NCI-H1105 (cell line): ENCODE measurements around the gene MYL5.
"Not testable (repeated sequence)": the region's sequence is repeated elsewhere in the genome, so short reads cannot be mapped to it uniquely, and the experiment has no call there.

ENCODE experiments used
- DNase-seq: peaks from one replicate; lab custom pipeline; 2025; lab: John Stamatoyannopoulos, UW

Gene MYL5

DNA sequence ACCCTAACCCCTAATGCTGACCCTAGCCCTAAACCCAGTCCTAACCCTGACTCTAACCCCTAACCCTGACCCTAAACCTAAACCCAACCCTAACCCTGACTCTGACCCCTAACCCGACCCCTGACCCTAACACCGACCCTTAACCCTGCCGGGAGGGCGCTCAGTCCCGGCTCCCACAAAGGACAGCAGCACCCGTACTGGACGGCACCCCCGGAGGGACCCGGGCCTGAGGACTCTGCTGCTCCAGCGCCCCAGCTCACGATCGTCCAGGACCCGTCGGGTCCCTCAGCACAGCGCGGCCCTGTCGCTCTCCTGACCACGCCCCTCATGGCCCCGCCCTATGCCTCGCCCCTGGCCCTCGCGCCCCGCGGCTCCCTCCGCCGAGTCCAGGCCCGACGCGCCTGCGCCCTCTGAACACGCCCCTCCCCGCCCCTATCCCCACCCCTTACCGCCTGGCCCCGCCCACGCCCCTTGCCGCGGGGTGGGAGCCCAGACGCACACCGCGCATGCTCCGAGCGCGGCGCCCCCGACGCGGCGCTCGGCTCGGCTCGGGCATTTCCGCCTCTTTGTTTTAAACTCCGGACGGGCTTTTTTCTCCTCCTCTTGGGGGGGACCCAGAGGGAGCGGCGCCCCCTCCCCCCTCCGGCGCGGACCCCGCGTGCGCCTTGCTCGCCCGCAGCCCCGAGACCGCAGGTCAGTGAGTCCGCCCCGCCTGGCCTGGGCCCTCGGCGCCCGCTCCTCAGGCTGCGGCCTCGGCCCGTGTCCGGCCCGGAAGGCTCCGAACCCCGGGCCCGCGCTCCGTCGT is 31.1 kb downstream of the MYL5 start, which contains the start of gene PCGF3:
TSS of gene PCGF3 (plus strand) at position 555 of the 805 bp plus-strand sequence. CDS start 27,849 bp downstream, outside the sequence.
- peak; percentile 81 for DNase-seq

DNA sequence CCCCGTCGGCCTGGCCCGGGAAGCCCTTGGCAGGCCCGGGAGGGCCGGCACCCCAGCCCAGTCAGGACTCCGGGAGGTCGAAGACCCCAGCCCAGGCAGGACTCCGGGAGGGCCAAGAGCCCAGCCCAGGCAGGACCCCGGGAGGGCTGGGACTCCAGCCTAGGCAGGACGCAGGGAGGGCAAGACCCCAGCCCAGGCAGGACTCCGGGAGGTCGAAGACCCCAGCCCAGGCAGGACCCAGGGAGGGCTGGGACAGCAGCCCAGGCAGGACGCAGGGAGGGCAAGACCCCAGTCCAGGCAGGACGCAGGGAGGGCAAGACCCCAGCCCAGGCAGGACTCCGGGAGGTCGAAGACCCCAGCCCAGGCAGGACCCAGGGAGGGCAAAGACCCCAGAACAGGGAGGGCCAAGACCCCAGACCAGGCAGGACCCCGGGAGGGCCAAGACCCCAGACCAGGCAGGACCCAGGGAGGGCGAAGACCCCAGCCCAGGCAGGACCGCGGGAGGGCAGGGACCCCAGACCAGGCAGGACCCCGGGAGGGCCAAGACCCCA is 31.8 kb downstream of the MYL5 start:
- not testable (repeated sequence) for DNase-seq

DNA sequence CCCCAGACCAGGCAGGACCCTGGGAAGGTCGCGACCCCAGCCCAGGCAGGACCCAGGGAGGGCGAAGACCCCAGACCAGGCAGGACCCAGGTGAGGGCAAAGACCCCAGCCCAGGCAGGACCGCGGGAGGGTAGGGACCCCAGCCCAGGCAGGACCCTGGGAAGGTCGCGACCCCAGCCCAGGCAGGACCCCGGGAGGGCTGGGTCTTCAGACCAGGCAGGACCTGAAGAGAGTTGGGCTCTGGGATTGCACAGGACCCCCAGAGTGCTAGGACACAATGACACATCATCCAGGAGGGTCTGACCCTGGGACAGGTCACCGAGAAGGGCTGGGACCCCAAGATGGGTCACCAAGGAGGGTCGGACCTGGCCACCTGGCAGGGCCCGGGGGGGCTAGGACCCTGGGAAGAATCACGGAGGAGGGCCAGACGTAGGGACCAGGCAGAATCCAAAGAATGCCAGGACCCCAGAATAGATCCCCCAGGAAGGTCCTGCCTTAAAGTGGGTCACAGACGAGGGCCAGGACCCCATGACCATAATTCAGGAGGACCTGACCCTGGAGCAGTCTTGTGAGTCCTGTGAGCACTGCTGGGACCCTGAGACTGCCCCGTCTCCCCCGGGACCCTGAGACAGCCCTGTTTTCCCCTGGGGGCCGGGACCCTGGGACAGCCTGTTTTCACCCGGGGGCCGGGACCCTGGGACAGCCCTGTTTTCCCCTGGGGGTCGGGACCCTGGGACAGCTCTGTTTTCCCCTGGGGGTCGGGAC is 32.7 kb downstream of the MYL5 start:
- no peak for DNase-seq

DNA sequence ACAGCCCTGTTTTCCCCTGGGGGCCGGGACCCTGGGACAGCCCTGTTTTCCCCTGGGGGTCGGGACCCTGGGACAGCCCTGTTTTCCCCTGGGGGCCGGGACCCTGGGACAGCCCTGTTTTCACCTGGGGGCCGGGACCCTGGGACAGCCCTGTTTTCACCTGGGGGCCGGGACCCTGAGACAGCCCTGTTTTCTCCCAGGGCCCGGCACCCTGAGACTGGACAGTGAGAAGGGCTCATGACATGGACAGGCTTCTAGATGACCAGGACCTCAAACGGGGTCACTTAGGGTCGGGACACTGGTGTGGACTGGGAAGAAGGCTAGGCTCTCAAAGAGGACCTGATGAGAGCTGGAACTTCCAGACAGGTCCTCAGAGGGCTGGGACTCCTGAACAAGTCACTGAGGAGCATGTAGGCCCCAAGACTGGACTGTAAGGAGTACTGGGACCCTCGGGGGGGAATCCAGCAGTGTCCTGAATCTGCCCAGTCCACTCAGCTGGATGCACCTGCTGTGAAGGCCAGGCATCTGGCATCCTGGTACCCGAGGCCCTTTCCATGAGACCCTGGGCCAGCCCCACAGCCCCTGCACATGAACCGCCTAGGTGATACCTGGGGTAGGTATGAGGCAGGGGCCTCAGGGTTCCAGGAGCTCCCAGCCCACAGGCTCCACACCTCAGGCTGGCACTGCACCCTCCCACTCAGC is 33.7 kb downstream of the MYL5 start:
- no peak for DNase-seq

DNA sequence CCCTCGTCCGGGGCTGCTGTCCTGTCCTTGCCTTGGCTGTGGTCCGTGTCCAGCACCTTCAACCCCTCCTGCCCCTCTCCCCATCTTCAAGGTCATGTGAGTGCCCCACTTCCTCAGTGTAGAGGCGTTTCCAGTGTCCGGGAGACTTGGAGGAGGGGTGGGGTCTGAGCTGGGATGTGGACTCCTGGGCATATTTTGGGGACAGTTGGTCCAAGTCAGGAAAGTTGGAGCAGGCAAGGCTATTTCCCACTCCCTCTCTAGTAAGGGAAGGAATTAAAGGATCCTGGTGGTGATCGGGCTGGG is 34.2 kb downstream of the MYL5 start:
- no peak for DNase-seq

DNA sequence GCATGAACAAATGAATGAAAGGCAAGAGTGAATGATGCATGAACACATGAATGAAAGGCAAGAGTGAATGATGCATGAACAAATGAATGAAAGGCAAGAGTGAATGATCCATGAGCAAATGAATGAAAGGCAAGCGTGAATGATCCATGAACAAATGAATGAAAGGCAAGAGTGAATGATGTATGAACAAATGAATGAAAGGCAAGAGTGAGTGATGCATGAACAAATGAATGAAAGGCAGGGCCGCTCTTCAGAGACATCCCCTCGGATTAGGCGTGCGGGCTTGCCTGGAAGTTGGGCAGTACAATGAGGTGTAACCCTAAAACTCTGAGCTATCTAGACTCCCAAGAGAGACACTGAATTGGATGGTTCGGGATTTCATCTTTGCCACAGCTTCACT is 35.0 kb downstream of the MYL5 start:
- DNase-seq, result no peak

DNA sequence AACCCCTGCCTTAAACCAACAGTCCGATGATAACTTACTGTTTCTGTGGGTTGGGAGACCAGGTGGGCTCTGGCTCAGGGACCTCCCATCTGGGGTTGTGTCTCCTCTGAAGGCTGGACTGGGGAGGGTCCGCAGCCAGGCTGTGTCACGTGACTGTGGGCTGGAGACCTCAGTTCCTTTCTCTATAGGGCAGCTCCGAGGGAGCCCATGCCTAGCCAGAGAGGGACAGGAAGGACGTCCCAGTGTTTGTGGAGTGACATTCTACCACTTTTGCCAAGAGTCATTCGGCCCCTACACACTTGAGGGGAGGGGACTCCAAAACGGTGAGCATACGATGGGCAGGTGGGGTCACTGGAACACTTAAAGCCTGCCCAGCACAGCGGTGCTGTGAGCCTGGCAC is 35.8 kb downstream of the MYL5 start:
- no peak for DNase-seq

DNA sequence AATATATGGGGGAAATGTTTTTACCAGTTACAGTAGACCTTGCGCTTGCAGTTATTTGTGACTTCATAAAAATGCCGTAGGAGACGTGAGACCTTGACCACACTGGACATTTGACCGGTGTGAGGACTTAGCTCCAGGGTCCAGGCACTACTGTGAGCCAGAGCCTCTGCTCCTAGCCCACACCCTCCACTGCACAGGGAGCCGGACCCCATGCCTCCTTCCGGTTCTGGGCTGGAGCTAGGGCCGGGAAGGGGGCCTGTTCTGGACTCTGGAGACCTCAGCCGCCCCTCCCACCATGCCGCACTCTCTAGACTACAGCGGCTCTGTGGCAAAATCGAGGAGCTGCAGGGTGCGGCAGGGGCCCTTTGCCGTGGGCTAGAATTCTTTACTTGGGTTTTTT is 36.6 kb downstream of the MYL5 start:
- DNase-seq, result no peak

DNA sequence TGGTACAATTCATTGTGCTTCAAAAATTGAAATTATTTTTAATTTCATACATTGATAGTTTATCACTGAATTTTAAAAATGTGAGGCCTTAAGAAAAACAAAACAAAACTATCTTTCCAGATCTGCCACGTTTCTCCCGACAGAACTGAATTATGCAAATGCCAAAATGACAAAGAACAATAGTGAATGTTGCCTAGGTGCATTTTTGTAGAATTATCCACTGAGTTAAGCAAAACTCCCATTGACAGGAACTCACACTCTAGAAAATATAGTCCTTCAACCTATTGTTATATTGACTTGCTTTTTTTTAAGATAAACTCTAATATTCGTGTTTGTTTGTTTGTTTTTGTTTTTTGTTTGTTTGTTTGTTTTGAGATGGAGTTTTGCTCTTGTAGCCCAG is 37.8 kb downstream of the MYL5 start:
- DNase-seq, result no peak

DNA sequence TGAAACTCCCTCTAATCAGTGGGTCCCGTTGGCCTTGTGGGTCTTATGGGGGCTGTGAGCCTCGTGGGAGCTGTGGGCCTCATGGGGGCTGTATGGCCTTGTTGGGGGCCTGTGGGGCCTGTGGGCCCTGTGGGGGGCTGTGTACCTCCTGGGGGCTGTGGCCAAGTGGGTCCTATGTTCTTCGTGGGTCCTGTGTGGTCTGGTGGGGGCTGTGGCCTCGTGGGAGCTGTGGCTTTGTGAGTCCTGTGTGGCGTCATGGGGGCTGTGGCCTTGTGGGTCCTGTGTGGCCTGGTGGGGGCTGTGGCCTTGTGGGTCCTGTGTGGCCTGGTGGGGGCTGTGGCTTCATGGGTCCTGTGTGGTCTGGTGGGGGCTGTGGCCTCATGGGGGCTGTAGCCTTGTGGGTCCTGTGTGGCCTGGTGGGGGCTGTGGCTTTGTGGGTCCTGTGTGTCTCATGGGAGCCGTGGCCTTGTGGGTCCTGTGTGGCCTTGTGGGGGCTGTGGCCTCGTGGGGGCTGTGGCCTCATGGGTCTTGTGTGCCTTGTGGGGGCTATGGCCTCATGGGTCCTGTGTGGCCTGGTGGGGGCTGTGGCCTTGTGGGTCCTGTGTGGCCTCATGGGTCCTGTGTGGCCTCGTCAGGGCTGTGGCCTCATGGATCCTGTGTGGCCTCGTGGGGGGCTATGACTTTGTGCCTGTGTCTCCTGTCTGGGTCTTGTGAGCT is 38.7 kb downstream of the MYL5 start:
- DNase-seq, result no peak

DNA sequence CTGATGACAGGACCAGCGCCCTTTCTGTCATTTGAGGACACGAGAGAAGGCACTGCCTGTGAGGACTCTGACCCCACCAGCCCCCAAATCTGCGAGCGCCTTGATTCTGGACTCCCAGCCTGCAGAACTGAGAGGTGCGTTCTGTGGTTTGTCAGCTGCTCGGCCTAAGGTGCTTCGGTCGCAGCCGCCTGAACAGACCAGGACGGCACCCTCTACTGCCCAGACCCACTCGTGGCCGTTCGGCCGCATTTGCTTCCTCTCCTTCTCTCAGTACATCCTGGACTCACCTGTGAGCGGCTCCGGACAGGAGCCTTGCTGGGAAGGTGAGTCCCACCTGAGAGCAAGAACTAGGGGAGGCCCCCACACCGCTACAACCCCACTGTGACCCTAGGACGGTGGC is 39.7 kb downstream of the MYL5 start:
- no peak for DNase-seq

DNA sequence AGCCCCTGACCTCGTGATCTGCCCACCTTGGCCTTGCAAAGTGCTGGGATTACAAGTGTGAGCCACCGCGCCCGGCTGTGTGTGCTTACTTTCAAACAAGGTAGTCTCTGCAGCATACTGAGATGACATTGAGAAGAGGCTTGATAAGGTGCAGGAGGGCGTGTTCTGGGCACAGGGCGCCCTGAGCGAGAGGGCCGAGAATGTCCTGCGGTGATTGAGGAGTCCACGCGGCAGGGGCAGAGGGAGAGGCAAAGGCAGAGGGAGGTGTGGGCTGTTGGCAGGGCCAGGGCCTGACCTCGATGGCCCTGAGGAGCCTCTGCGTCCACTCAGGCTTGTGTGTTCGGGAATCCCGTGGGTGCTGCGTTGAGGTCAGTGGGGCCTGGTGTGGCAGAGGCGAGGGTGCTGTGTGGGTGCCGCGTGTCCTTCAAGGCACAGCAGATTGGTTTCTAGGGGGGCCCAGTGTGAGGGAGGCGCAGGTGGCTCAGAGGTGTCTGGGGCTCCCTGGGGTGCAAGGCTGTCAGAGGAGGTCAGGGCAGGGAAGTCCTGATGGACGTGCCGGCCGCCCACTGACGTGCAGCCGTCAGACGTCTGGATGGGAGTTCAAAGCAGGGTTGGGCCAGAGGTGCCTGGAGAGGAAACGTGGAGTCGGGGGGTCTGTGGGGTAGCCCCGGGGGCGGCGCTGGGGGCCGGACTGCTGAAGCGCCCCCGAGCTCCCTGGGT is 43.4 kb downstream of the MYL5 start:
- no peak for DNase-seq

DNA sequence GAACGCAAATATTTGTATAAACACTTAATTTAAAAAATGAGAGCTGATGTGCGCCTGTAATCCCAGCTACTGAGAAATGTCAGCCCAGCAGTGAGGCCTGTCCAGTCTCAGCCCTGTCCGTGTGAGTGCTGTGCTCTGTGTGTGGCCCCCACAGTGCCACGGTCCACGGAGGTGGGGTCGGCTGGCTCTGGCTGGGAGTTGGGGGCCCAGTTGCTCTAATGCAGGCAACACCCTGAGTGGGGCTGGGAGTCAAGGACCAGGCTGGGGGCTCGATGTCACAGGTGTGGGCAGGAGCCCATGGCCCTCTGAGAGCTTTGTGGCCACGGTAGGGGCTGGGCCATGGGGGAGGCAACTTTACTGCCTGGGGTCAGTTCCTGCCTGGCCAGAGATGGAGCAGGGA is 44.1 kb downstream of the MYL5 start:
- DNase-seq, result no peak

DNA sequence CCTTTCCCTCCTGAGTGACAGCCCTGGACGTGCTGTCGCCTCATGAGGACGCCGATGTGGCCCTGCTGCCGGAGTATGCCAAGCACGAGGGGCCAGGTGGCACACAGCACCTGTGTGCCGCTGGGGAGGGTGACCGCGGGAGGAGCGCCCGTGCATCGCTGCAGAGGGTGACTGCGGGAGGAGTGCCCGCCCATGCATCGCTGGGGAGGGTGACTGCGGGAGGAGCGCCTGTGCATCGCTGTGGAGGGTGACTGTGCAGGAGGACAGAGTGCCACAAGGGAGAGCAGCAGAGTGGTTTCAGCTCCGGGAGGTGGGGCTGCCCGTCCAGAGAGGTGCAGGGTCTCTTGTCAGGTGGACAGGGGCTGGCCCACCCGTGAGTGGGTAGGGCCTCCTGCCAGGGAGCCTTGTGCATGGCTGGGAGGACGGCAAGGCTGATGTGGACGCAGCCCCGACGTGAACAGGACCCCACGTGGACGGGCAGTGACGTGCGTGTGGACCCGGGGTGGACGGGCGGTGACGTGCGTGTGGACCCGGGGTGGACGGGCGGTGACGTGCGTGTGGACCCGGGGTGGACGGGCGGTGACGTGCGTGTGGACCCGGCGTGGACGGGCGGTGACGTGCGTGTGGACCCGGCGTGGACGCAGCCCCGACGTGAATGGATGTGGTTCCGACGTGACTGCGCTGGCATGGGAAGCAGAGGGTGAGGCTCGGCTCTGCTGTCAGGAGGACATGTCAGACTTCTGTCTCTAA is 45.9 kb downstream of the MYL5 start:
- no peak for DNase-seq

DNA sequence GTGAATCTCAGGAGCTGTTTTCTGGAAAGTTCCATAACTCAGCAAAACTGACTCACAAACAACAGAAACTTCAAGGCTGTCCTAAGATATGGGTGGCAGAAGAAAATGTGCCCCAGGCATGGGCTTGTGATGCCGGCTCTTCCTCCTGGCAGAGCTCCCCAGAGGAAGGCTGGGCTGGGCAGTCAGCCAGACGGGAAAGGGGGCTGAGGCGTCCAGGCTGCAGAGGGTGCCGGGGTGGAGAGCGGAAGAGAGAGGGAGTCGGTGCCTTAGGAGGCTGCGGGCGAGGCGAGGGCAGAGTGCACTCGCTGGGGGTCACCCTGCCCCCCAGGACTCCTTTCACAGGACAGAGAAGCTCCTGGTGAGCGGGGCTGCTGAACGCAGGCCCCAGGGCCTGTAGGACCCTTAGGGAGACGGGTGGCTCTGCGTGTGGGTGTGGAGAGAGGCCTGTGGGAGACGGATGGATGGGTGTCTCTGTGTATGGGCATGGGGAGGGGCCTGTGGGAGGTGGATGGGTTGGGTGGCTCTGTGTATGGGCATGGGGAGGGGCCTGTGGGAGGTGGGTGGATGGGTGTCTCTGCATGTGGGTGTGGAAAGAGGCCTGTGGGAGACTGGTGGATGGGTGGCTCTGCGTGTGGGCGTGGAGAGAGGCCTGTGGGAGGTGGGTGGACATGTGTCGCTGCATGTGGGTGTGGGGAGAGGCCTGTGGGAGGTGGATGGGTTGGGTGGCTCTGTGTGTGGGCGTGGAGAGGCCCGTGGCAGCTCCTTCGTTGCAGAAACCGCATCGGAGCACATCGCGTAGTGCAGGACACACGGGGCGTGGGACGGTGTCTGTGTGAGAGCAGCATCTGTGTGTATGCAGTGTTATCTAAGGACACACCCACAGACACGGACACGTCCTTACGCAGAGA is 47.2 kb downstream of the MYL5 start:
- no peak for DNase-seq

DNA sequence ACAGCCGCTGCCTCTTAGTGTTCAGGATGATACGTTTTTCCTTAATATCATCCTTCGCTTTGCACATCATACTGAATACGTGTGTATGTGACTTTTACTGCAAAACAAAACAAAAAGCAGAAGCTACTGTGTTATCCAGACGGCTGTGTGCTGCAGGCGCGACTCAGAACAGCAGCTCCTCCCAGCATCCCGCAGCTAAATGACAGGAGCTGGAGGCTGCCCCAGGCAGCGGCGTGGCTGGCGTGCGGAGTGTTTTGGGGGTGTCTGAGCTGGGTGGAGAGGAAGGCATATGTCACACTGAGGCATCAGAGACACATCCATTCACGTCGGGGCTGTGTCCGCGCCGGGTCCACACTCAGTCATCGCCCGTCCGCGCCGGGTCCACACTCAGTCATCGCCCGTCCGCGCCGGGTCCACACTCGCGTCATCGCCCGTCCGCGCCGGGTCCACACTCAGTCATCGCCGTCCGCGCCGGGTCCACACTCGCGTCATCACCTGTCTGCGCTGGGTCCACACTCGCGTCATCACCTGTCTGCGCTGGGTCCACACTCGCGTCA is 47.9 kb downstream of the MYL5 start:
- DNase-seq, result no peak

DNA sequence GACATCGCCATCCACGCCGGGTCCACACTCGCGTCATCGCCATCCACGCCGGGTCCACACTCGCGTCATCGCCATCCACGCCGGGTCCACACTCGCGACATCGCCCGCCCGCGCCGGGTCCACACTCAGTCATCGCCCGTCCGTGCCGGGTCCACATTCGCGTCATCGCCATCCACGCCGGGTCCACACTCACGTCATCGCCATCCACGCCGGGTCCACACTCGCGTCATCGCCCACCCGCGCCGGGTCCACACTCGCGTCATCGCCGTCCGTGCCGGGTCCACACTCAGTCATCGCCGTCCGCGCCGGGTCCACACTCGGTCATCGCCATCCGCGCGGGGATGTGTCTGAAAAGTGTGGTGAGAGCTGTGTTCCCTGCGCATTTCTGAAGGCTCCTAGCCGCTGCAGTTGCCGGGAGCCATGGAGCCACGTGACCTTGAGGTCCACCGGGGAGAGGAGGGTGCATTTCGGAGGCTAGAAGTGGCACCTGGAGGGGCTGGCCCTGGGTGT is 48.6 kb downstream of the MYL5 start:
- no peak for DNase-seq

DNA sequence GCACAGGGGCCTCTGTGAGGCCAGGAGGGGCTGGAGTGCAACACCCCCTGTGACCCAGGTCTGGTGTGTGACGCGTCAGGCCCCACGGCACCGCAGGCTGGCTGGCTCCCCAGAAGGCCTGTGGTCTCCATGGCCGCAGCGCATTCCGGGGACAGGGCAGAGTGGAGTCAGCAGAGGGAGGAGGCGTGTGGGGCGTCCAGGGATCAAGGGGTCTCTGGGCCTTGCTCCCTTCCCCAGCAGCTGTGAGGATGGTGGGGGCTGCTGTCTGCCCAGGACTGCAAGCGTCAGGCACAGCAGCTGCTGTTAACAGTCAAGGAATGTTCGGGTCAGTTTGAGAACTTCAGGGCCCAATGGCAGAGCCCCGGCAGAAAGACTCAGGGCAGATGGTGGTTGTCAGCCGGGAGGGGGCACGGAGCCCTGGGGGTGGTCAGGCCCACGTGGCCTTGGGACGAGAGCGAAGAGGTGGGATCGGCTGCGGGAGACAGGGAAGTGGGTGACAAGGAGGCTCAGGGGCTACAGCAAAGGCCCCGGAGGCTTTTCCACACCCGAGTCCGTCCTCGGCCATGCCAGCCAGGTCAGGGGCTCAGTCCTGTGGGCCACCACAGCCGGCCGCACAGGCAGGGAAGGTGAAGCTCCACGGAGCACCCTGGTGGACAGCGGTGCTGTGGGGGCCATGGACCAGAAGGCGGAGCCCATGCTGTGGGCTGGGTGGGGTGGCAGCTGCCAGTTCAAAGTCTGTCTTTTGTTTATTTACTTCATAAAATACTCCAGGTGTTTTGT is 49.6 kb downstream of the MYL5 start:
- DNase-seq, result no peak
